A673 (cell line): Measurements from ENCODE around the gene PGGHG.

Experiments used
- CTCF ChIP-seq: fragments of 300-800, 200-600 bp; sonication (generic); conservative IDR thresholded peaks from 2 replicates; pipeline ENCODE4 v1.5.1; 2017; ENCODE audit warnings: low read depth, mild to moderate bottlenecking, antibody characterized with exemption, low read length, moderate library complexity, mixed read lengths
- EZH2 ChIP-seq: fragments of 200-600 bp; sonication (generic); IDR thresholded peaks from 2 replicates; pipeline ENCODE4 v1.6.1; 2017; ENCODE audit warnings: borderline replicate concordance, low read depth, mild to moderate bottlenecking, mixed read lengths, antibody characterized with exemption, low read length; ENCODE audit not compliant: poor library complexity, severe bottlenecking

GRCh38 chr11:253160-253885, 35.6 kb upstream of the PGGHG start:
- TF ChIP-seq CTCF (no peak), EZH2 (no peak)
